IPS-11a (cell line): ENCODE results near the gene STARD3NL.
"Not testable (repeated sequence)": the region's sequence is repeated elsewhere in the genome, so short reads cannot be mapped to it uniquely, and the experiment has no call there.

Source experiments
- H3K4me3 ChIP-seq: one replicate; pipeline ENCODE4 v1.5.1; 2013; ENCODE audit warnings: low read depth, low read length, control low read depth

The STARD3NL gene

GRCh38 chr7:38220452-38220851 lies 42.4 kb downstream of the STARD3NL start:
- H3K4me3 ChIP-seq = no peak overlapping the region

- no peak overlapping the region for H3K4me3 ChIP-seq
These were observed 44.5 kb downstream of the STARD3NL start for GRCh38 chr7:38222481-38223096.

- no peak overlapping the region for H3K4me3 ChIP-seq
These were observed 45.3 kb downstream of the STARD3NL start for GRCh38 chr7:38223306-38223705.

- no peak overlapping the region for H3K4me3 ChIP-seq
These were observed 46.3 kb downstream of the STARD3NL start for GRCh38 chr7:38224392-38224791.

GRCh38 chr7:38229386-38229785 lies 51.3 kb downstream of the STARD3NL start:
- no peak overlapping the region for H3K4me3 ChIP-seq

- H3K4me3 ChIP-seq = no peak overlapping the region
These were observed 52.0 kb downstream of the STARD3NL start for GRCh38 chr7:38229884-38230642.

GRCh38 chr7:38232502-38233366 lies 54.7 kb downstream of the STARD3NL start:
- no peak overlapping the region for H3K4me3 ChIP-seq

- not testable (repeated sequence) for H3K4me3 ChIP-seq
These were observed 56.7 kb downstream of the STARD3NL start for GRCh38 chr7:38234759-38235158.

- no peak overlapping the region for H3K4me3 ChIP-seq
These were observed 57.6 kb downstream of the STARD3NL start for GRCh38 chr7:38235606-38236005.

- not testable (repeated sequence) for H3K4me3 ChIP-seq
These were observed 61.1 kb downstream of the STARD3NL start for GRCh38 chr7:38239129-38239528.

- no peak overlapping the region for H3K4me3 ChIP-seq
These were observed 63.0 kb downstream of the STARD3NL start for GRCh38 chr7:38241071-38241470.

- no peak overlapping the region for H3K4me3 ChIP-seq
These were observed 64.8 kb downstream of the STARD3NL start for GRCh38 chr7:38242814-38243213.

- not testable (repeated sequence) for H3K4me3 ChIP-seq
These were observed 65.3 kb downstream of the STARD3NL start for GRCh38 chr7:38243345-38243744.

- no peak overlapping the region for H3K4me3 ChIP-seq
These were observed 66.5 kb downstream of the STARD3NL start for GRCh38 chr7:38244516-38244915.

GRCh38 chr7:38245409-38245977 lies 67.4 kb downstream of the STARD3NL start:
- no peak overlapping the region for H3K4me3 ChIP-seq

GRCh38 chr7:38248069-38248567 lies 70.1 kb downstream of the STARD3NL start:
- no peak overlapping the region for H3K4me3 ChIP-seq

GRCh38 chr7:38249849-38250248 lies 71.8 kb downstream of the STARD3NL start:
- not testable (repeated sequence) for H3K4me3 ChIP-seq

- H3K4me3 ChIP-seq = no peak overlapping the region
These were observed 79.3 kb downstream of the STARD3NL start for GRCh38 chr7:38257350-38257677.

GRCh38 chr7:38259157-38259556 lies 81.1 kb downstream of the STARD3NL start:
- not testable (repeated sequence) for H3K4me3 ChIP-seq

- not testable (repeated sequence) for H3K4me3 ChIP-seq
These were observed 83.6 kb downstream of the STARD3NL start for GRCh38 chr7:38261601-38262000.

- not testable (repeated sequence) for H3K4me3 ChIP-seq
These were observed 84.0 kb downstream of the STARD3NL start for GRCh38 chr7:38262026-38262425.
